Measurements from ENCODE around the gene C3orf18.

C3orf18 gene

DNA sequence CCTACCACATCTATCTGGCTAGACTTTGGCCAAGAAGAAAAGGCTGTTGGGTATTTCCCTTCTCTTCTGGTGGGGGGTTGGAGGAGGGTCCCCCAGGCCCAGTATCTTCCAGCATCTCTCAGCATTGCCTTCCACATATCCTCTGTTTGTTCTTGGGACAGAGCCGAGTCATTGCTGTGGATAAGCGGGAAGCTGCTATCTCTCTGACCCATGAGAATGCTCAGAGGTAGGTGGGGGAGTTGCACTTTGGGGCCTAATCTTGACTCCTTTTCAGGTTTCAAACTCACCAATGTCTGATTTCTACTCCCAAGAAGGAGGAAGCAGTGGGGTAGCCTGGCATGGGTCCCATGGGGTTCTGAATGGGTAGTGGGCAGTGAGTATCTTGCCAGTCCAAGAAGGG, 9.8 kb upstream of the C3orf18 start:
- DNase-seq, result no peak

GRCh38 chr3:50575372-50575771, 7.8 kb upstream of the C3orf18 start:
- no peak for DNase-seq

DNA sequence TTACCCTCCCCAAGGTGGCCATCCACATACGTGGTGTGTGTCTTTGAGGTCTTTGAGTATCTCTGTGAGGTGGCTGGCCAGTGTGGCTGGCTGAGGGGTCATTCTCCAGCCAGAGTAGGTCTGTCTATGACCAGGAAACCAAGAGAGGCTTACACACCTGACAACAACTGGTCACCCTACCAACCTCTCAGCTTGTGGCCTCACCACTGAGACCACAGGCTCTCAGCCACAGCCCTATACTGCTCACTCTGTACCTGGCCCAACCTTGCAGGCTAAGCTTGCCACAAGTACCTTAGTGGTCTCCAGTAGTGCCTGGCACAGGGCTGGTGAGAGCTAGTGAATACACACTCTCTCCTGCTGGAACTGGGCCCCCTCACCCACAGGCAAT, 6.9 kb upstream of the C3orf18 start:
- no peak for DNase-seq

GRCh38 chr3:50573566-50574443, 6.3 kb upstream of the C3orf18 start:
- DNase-seq, result peak; percentile 49 to 74 (median 64)

DNA sequence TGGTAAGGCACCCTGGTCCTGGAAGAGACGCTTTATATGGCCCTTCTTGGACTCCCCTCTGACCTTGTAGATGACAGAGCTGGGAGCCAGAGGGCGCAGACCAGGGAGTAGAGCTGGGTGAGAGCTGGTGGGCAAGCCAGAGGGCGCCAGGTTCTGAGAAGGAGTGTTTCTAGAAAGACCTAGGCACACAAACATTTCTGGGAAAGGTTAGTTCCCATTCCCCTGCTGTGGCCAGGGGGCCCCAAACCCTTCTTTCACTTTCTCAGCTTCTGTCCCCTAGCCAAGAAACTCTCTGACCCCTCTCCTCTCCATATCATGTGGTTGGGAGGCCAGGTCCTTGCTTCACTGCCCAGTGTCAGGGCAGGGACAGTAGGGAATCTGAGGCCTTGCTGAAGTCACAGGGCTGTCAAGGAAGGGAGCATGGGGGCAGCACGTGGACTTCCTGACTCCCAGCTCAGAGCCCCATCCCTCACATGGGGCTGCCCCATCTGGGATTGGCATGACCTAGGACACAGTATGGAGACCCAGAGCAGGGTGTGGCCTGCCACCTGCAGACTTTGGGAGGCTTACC, 5.3 kb upstream of the C3orf18 start:
- peak in 2 of 4 experiments; percentile 30 to 33 for DNase-seq

- peak; percentile 64 to 75 (median 68) for DNase-seq
These were observed 4.6 kb upstream of the C3orf18 start for GRCh38 chr3:50572158-50572557.

GRCh38 chr3:50571486-50571885, 3.9 kb upstream of the C3orf18 start:
- DNase-seq, result no peak

- DNase-seq, result no peak
These were observed 3.1 kb upstream of the C3orf18 start for GRCh38 chr3:50570508-50571279.

GRCh38 chr3:50568947-50569749, 1.6 kb upstream of the C3orf18 start, which contains the start of gene HEMK1:
Gene HEMK1 (plus strand): TSS chr3:50569522. CDS start chr3:50571105, 1,583 bp downstream.
- DNase-seq, result peak; percentile 83 to 90 (median 88)

GRCh38 chr3:50567011-50567385, 549 bp downstream of the C3orf18 start:
- no peak for DNase-seq

GRCh38 chr3:50564321-50564720, 3.2 kb downstream of the C3orf18 start:
- no peak for DNase-seq

- DNase-seq, result no peak
These were observed 3.7 kb downstream of the C3orf18 start for GRCh38 chr3:50563867-50564266.

- no peak for DNase-seq
These were observed 4.7 kb downstream of the C3orf18 start for GRCh38 chr3:50562861-50563260.

GRCh38 chr3:50559702-50560101, 7.8 kb downstream of the C3orf18 start:
- DNase-seq, result no peak

- no peak for DNase-seq
These were observed 9.6 kb downstream of the C3orf18 start for GRCh38 chr3:50557915-50558314.

DNA sequence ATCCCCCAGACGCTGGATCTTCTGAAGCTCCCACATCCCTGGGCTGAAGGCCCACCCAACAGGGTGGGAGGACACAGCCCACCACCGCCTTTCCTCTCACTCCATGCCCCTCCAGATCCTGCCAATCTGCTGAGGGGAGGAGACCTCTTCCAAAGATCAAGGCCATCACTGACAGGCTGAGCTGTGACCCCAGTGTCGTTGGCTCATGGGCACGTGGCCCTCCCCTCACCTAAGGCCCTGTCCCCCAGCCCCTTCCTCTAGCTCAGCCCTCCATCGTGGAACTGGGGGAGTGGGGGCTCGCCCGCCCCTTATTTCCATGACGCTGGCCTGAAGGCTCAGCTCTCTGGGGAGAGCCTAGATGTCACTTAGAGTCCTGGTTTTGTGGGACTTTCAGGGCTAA, 10.4 kb downstream of the C3orf18 start:
- no peak for DNase-seq

- DNase-seq, result no peak
These were observed 13.0 kb downstream of the C3orf18 start for GRCh38 chr3:50554553-50554952.

DNA sequence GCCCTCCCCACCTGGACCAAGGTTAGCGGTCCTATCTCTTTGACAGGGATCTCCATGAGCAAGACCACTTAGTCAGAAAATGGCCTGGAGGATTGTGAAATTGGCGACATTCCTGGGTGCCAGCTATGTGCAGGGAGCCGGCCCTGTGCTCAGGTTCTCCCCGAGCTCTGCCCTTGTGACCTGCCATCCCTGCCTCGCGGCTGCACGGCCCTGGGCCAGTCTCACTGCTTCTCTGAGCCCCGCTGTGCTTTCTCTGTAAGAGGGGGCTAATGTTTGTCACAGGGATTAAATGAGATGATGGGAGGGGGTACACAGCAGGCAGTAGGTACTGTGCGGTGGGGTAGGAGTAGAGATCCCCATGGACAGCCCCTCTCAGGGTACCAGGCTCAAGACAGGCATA, 14.9 kb downstream of the C3orf18 start:
- DNase-seq, result no peak

DNA sequence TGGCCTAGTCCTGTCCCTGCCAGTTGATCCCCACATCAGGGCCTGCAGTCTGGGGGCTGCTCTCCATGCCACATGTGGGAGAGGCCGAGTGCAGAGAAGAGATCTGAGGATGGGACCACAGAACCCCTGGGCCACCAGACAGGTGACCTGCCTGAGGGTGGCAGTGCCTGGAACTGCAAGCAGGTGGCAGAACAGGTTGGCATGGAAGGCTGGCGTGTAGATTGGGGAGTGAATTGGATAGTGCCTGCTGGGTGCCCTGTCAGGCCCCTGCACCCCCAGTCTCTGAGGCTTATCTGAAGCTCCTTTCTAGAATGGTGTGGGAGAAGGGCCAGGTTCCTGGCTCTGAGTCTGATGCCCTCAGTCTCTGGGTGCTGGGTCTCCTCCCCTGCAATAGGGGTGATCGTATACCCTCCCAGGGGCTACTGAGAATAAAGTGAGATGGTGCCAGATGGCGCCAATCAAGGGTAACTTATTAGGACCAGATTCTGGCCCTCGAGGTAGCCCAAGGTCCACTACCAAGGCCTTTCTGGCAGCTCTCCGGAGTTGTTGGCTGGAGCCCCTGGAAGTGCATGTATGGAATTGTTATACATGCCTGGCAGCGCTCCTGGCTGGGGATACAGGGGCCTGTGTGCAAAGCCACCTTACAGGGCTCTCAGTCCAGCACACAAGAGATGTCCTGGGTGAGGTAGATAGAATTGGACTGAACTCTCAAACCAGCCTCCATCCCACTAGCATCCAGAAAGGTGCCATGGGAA, 15.7 kb downstream of the C3orf18 start:
- DNase-seq, result no peak

- DNase-seq, result no peak
These were observed 16.4 kb downstream of the C3orf18 start for GRCh38 chr3:50551054-50551659.

- DNase-seq, result peak; percentile 10 to 57 (median 40)
These were observed 17.3 kb downstream of the C3orf18 start for GRCh38 chr3:50550079-50550736.
